PC-9 (cell line): Measurements from ENCODE around the gene LBX2. TPM values are rescaled to one million over a fixed set of nuclear protein-coding genes. Genes with fewer than 3 reads are reported as not detected.

Experiments used
- BruUV-seq: library from RNA; stranded (reverse); fragments of 400-500 nt; replicated peaks from 2 replicates; lab custom pipeline; 2021; lab: Mats Ljungman, UMichigan
- CTCF ChIA-PET: fragments of 300-600 bp; sonication (Branson Sonifier 250); formaldehyde crosslinking; loops from one replicate; lab custom pipeline; 2022; ENCODE audit warnings: antibody characterized with exemption; lab: Charles Lee
- POLR2A ChIA-PET: fragments of 300-600 bp; sonication (Branson Sonifier 250); formaldehyde crosslinking; loops from one replicate; lab custom pipeline; 2022; ENCODE audit warnings: antibody characterized with exemption; ENCODE audit not compliant: unreplicated experiment; lab: Charles Lee
- DNase-seq, 2 experiments: peaks; one replicate each; pipeline versions ENCODE4 v3.0.0 to v3.0.0-alpha.2; 2015 to 2022; ENCODE audit warnings: mixed read lengths in 1 of 2
- H2AFZ ChIP-seq: fragments of 200-600 bp; sonication (generic); 2 replicates; pipeline ENCODE4 v1.8.1; 2017; ENCODE audit warnings: antibody characterized with exemption
- H3F3A ChIP-seq: fragments of 200-600 bp; sonication (generic); 2 replicates; pipeline ENCODE4 v1.8.1; 2017; ENCODE audit warnings: antibody characterized with exemption, mild to moderate bottlenecking, low read depth; ENCODE audit not compliant: insufficient read depth
- H3K27ac ChIP-seq: fragments of 200-600 bp; sonication (generic); 2 replicates; pipeline ENCODE4 v1.6.1; 2016; ENCODE audit warnings: mixed run types
- H3K27me3 ChIP-seq: fragments of 200-600 bp; sonication (generic); 2 replicates; pipeline ENCODE4 v1.6.1; 2016; ENCODE audit warnings: low read depth, mixed run types; ENCODE audit not compliant: insufficient read depth
- H3K36me3 ChIP-seq: fragments of 200-600 bp; sonication (generic); 2 replicates; pipeline ENCODE4 v1.6.1; 2016; ENCODE audit warnings: low read depth, mixed run types
- H3K4me1 ChIP-seq: fragments of 200-600 bp; sonication (generic); replicated peaks from 2 replicates; pipeline ENCODE4 v1.6.1; 2016; ENCODE audit warnings: mixed run types; ENCODE audit not compliant: insufficient read depth
- H3K4me2 ChIP-seq: fragments of 200-600 bp; sonication (generic); 2 replicates; pipeline ENCODE4 v1.6.1; 2017; ENCODE audit warnings: mixed run types
- H3K4me3 ChIP-seq: fragments of 200-600 bp; sonication (generic); 2 replicates; pipeline ENCODE4 v1.6.1; 2016; ENCODE audit warnings: mixed run types
- H3K79me2 ChIP-seq: fragments of 200-600 bp; sonication (generic); 2 replicates; pipeline ENCODE4 v1.6.1; 2017; ENCODE audit warnings: low read depth, mixed run types
- H3K9me2 ChIP-seq: fragments of 200-600 bp; sonication (generic); 2 replicates; pipeline ENCODE4 v1.8.1; 2017; ENCODE audit warnings: mild to moderate bottlenecking; ENCODE audit not compliant: insufficient read depth
- H3K9me3 ChIP-seq: fragments of 200-600 bp; sonication (generic); 2 replicates; pipeline ENCODE4 v1.8.1; 2016; ENCODE audit warnings: low read depth; ENCODE audit not compliant: insufficient read depth
- H4K20me1 ChIP-seq: fragments of 200-600 bp; sonication (generic); 2 replicates; pipeline ENCODE4 v1.8.1; 2017; ENCODE audit not compliant: insufficient read depth
- CTCF ChIP-seq: fragments of 200-600 bp; sonication (generic); conservative IDR thresholded peaks from 2 replicates; pipeline ENCODE4 v1.6.1; 2017; ENCODE audit warnings: mixed run types, antibody characterized with exemption, mild to moderate bottlenecking, moderate library complexity
- EZH2 ChIP-seq: fragments of 200-600 bp; sonication (generic); IDR thresholded peaks from 2 replicates; pipeline ENCODE4 v1.8.0; 2017; ENCODE audit warnings: antibody characterized with exemption, low read depth
- intact Hi-C: fragments of 100-400 bp; cut with micrococcal nuclease; formaldehyde crosslinking; loops from one replicate; pipeline ENCODE4 v1.10.0; 2022; ENCODE audit not compliant: unreplicated experiment
- total RNA-seq: library from RNA; stranded (reverse); gene quantifications from 2 replicates; pipeline ENCODE4 v1.2.3, GENCODE V29; 2021

The LBX2 gene
- total RNA-seq, 1 experiment from 2014 or later: 0.76 TPM

- Histone ChIP-seq H3K79me2 (peaks cover 29% of the 10 kb centered on the region), H2AFZ (peak overlapping the region; percentile 87), H3K27me3 (no peaks in the 10 kb centered on the region), H3K4me2 (peak overlapping the region; percentile 92), H3K27ac (0 out of 2 replicates have a peak overlapping the region, but pooled peaks have one; percentile 50), H3F3A (peaks cover 29% of the 10 kb centered on the region; the same call in 1 of the 2 replicates), H3K4me1 (peaks cover 16% of the 10 kb centered on the region), H3K9me2 (no peaks in the 10 kb centered on the region), H3K36me3 (peaks cover 15% of the 10 kb centered on the region), H3K9me3 (no peaks in the 10 kb centered on the region), H4K20me1 (no peaks in the 10 kb centered on the region), H3K4me3 (peak overlapping the region; percentile 95)
- POLR2A ChIA-PET: interaction anchor here (0.5 to 0.7 kb wide), 2 partner anchors 43 to 310 kb away, joined by 6 to 13 read pairs; no protein-coding TSS in a partner anchor
- intact Hi-C loops: no loop called here
- CTCF ChIA-PET: no interaction called here
- no peak for DNase-seq
- TF ChIP-seq CTCF (no peak), EZH2 (no peak)
- TSS peak; percentile 20 for BruUV-seq
Measured at GRCh38 chr2:74464406-74464805, 35.0 kb downstream of the LBX2 start.

DNA sequence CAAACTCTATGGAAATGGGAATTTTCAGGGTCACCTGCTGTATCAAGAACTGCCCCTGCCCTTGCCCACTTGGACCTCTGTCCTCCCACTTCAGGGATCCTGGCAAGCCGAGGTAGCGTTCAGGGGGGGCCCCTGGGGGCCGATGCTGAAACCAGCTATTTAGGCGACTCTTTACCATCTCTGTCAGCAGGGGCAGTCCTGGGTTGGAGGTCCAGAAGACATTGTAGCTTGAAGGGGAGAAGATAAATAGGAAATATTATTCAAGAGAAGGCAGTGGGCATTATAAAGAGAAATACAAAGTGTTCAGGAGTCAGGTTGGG lies 36.7 kb downstream of the LBX2 start:
- BruUV-seq: no TSS peak
- Histone ChIP-seq H3K4me3 (no peak overlapping the region), H3K79me2 (peaks cover 32% of the 10 kb centered on the region), H3K4me1 (peaks cover 18% of the 10 kb centered on the region), H4K20me1 (no peaks in the 10 kb centered on the region), H3K27ac (no peak overlapping the region), H3K27me3 (no peaks in the 10 kb centered on the region), H3K4me2 (no peak overlapping the region), H3K36me3 (peaks cover 15% of the 10 kb centered on the region), H3K9me2 (no peaks in the 10 kb centered on the region), H3K9me3 (no peaks in the 10 kb centered on the region), H3F3A (peaks cover 27% of the 10 kb centered on the region; the same call in 1 of the 2 replicates), H2AFZ (no peak overlapping the region)
- intact Hi-C loops: no loop called here
- no peak for DNase-seq
- POLR2A ChIA-PET: no interaction called here
- CTCF ChIA-PET: no interaction called here
- TF ChIP-seq CTCF (no peak), EZH2 (no peak)

- Histone ChIP-seq H3K9me3 (no peaks in the 10 kb centered on the region), H3K9me2 (no peaks in the 10 kb centered on the region), H3K27me3 (no peaks in the 10 kb centered on the region), H3K4me3 (no peak overlapping the region), H4K20me1 (no peaks in the 10 kb centered on the region), H3K79me2 (peaks cover 32% of the 10 kb centered on the region), H3K27ac (no peak overlapping the region), H3F3A (peaks cover 22% of the 10 kb centered on the region; the same call in 1 of the 2 replicates), H3K36me3 (peaks cover 15% of the 10 kb centered on the region), H3K4me2 (no peak overlapping the region), H3K4me1 (peaks cover 22% of the 10 kb centered on the region), H2AFZ (no peak overlapping the region)
- CTCF ChIA-PET: interaction anchor here (0.5 kb wide), 1 partner anchor 24 kb away, joined by 4 read pairs; no protein-coding TSS in a partner anchor
- BruUV-seq: no TSS peak
- intact Hi-C loops: no loop called here
- no peak for DNase-seq
- TF ChIP-seq CTCF (no peak), EZH2 (no peak)
- POLR2A ChIA-PET: no interaction called here
Measured at GRCh38 chr2:74462054-74462785, 37.2 kb downstream of the LBX2 start.
